OCI-LY7 (cell line): ENCODE data around the gene ZNF407.

ENCODE experiments used
- CTCF ChIP-seq: fragments of 200-600 bp; sonication (generic); conservative IDR thresholded peaks from 2 replicates; pipeline ENCODE4 v1.5.1; 2014; ENCODE audit warnings: mild to moderate bottlenecking, antibody characterized with exemption, low read length, moderate library complexity, mixed read lengths
- EZH2phosphoT487 ChIP-seq: fragments of 200-600 bp; sonication (generic); IDR thresholded peaks from 2 replicates; pipeline ENCODE4 v1.6.1; 2018; ENCODE audit warnings: low read depth, borderline replicate concordance, mild to moderate bottlenecking, mixed run types, antibody characterized with exemption, low read length, moderate library complexity, mixed read lengths

- no peak for TF ChIP-seq CTCF
- no peak for TF ChIP-seq EZH2phosphoT487
These were observed 435.8 kb downstream of the ZNF407 start for GRCh38 chr18:75033516-75033915.
